SU-DHL-6 (cell line): ENCODE measurements around the gene MYBBP1A.

Experiments
- EZH2phosphoT487 ChIP-seq: fragments of 200-600 bp; sonication (generic), shearing (Covaris generic); conservative IDR thresholded peaks from 2 replicates; pipeline ENCODE4 v1.6.1; 2018; ENCODE audit warnings: mild to moderate bottlenecking, antibody characterized with exemption, low read length, moderate library complexity, mixed read lengths
- TF ChIP-seq, protein P1 (sequence below): fragments of 200-600 bp; sonication (generic); IDR thresholded peaks from one replicate; pipeline ENCODE4 v1.5.1; 2017; ENCODE audit warnings: antibody characterized with exemption, mild to moderate bottlenecking, low read length, moderate library complexity; ENCODE audit not compliant: insufficient read depth, poor library complexity, severe bottlenecking

DNA sequence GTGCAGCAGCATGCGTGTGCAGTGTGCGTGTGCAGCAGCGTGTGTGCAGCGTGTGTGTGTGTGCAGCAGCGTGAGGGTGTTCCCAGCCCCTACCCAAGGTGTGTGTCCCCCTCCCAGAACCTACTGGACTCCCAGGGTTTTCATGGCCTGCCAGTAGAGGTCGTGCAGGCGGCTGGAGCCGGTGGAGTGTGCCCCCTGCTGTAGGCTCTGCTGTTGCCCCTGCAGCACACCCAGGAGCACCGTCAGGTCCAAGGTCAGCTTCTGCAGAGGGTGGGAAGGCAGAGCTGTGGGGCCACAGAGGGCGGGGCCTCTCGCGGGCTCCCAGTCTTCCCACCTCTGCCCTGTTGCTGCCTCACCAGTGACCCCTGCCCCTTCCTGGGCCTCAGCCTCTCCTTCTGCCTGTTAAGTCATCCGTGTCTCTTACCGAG lies 14.9 kb downstream of the MYBBP1A start:
- TF ChIP-seq, protein P1, sequence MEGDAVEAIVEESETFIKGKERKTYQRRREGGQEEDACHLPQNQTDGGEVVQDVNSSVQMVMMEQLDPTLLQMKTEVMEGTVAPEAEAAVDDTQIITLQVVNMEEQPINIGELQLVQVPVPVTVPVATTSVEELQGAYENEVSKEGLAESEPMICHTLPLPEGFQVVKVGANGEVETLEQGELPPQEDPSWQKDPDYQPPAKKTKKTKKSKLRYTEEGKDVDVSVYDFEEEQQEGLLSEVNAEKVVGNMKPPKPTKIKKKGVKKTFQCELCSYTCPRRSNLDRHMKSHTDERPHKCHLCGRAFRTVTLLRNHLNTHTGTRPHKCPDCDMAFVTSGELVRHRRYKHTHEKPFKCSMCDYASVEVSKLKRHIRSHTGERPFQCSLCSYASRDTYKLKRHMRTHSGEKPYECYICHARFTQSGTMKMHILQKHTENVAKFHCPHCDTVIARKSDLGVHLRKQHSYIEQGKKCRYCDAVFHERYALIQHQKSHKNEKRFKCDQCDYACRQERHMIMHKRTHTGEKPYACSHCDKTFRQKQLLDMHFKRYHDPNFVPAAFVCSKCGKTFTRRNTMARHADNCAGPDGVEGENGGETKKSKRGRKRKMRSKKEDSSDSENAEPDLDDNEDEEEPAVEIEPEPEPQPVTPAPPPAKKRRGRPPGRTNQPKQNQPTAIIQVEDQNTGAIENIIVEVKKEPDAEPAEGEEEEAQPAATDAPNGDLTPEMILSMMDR = peak; percentile 18
- TF ChIP-seq EZH2phosphoT487 = no peak
